GM20000 (cell line): ENCODE data around the gene MAP3K12.
"Not testable (repeated sequence)": the region's sequence is repeated elsewhere in the genome, so short reads cannot be mapped to it uniquely, and the experiment has no call there.

ENCODE experiments used
- DNase-seq: peaks from one replicate; pipeline ENCODE4 v3.0.0; 2012; ENCODE audit warnings: low spot score
- CTCF ChIP-seq: IDR thresholded peaks from 2 replicates; pipeline ENCODE4 v1.5.1; 2012; ENCODE audit warnings: mild to moderate bottlenecking, control low read depth; ENCODE audit errors: extremely low read depth, missing control alignments

MAP3K12 gene

GRCh38 chr12:53499266-53500141, at the start of gene MAP3K12:
TSS of gene MAP3K12 (minus strand) at chr12:53499458. CDS start at chr12:53487391, 12,067 bp downstream.
- TF ChIP-seq CTCF, result peak; percentile 24
- DNase-seq, result peak; percentile 65

GRCh38 chr12:53548354-53548753, 49.1 kb upstream of the MAP3K12 start:
- not testable (repeated sequence) for DNase-seq

GRCh38 chr12:53543539-53543938, 44.3 kb upstream of the MAP3K12 start:
- peak; percentile 80 for TF ChIP-seq CTCF
- DNase-seq, result peak; percentile 75

- no peak for TF ChIP-seq CTCF
Measured at GRCh38 chr12:53539526-53539925, 40.3 kb upstream of the MAP3K12 start.

GRCh38 chr12:53538209-53538689, 39.0 kb upstream of the MAP3K12 start:
- no peak for DNase-seq

More at GRCh38 chr12:53539526-53539925, 40.3 kb upstream of the MAP3K12 start:
- no peak for DNase-seq

GRCh38 chr12:53536962-53537361, 37.7 kb upstream of the MAP3K12 start:
- DNase-seq, result no peak
- no peak for TF ChIP-seq CTCF

More at GRCh38 chr12:53538209-53538689, 39.0 kb upstream of the MAP3K12 start:
- TF ChIP-seq CTCF, result no peak

- no peak for DNase-seq
- TF ChIP-seq CTCF, result no peak
Measured at GRCh38 chr12:53533471-53533870, 34.2 kb upstream of the MAP3K12 start.
